ENCODE results near the gene RFFL.
A peak's percentile ranks its signal among the peaks of the same experiment; 100 is the strongest.

GRCh38 chr17:35089586-35090296, 26.2 kb upstream of the RFFL start:
- TF ChIP-seq POLR2A (IDR thresholded peaks at IDR 0.05), result no peak
- TF ChIP-seq CTCF (IDR thresholded peaks at IDR 0.05), result peak in 2 of 3 experiments; percentile 24 to 33
